GM08714 (cell line): ENCODE results near the gene FHAD1.
"Not testable (repeated sequence)": the region's sequence is repeated elsewhere in the genome, so short reads cannot be mapped to it uniquely, and the experiment has no call there.

Experiments
- H3K4me3 ChIP-seq: fragments of 200-500 bp; sonication (Bioruptor generic); 2 replicates; pipeline ENCODE4 v1.5.1; 2014; ENCODE audit warnings: mild to moderate bottlenecking, low read length, inconsistent platforms
- ZNF274 ChIP-seq: IDR thresholded peaks from 2 replicates; pipeline ENCODE4 v1.6.1; 2012; ENCODE audit warnings: mild to moderate bottlenecking, low read depth, low read length

FHAD1 gene

GRCh38 chr1:15364740-15365139 is 117.7 kb downstream of the FHAD1 start:
- TF ChIP-seq ZNF274 = no peak
- H3K4me3 ChIP-seq = no peak overlapping the region

DNA sequence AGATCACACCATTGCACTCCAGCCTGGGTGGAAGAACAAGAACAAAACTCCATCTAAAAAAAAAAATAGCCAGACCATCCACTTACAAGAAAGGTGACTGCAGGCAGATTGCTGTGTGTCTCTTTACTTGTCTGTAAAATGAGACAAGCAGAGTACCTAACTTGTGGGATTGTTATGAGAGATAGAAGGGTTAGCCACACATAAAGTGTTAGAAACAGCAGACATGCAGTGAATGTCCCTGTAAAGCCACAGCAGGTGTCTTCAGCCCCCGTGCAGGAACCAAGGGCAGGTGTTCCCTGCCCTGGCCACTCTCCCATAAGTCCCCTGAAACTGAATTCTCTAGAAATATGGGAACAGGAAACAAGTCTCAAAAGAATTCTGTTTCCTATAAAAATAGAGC is 121.9 kb downstream of the FHAD1 start:
- TF ChIP-seq ZNF274 = no peak
- no peak overlapping the region for H3K4me3 ChIP-seq

- H3K4me3 ChIP-seq = no peak overlapping the region
- TF ChIP-seq ZNF274 = no peak
Observed at GRCh38 chr1:15370268-15370667, 123.2 kb downstream of the FHAD1 start.

- no peak for TF ChIP-seq ZNF274
- no peak overlapping the region for H3K4me3 ChIP-seq
Observed at GRCh38 chr1:15370781-15371520, 123.9 kb downstream of the FHAD1 start.

GRCh38 chr1:15371610-15372545 is 124.9 kb downstream of the FHAD1 start:
- TF ChIP-seq ZNF274 = no peak
- H3K4me3 ChIP-seq = no peak overlapping the region

GRCh38 chr1:15378729-15379128 is 131.7 kb downstream of the FHAD1 start:
- TF ChIP-seq ZNF274 = no peak
- H3K4me3 ChIP-seq = no peak overlapping the region

DNA sequence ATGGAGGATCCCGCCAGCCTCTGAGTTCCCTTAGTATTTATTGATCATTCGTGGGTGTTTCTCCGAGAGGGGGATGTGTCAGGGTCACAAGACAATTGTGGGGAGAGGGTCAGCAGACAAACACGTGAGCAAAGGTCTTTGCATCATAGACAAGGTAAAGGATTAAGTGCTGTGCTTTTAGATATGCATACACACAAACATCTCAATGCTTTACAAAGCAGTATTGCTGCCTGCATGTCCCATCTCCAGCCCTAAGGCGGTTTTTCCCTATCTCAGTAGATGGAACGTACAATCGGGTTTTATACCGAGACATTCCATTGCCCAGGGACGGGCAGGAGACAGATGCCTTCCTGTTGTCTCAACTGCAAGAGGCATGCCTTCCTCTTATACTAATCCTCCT is 132.1 kb downstream of the FHAD1 start:
- not testable (repeated sequence) for H3K4me3 ChIP-seq

GRCh38 chr1:15380601-15381508 is 133.8 kb downstream of the FHAD1 start:
- H3K4me3 ChIP-seq = no peak overlapping the region
- TF ChIP-seq ZNF274 = no peak

- no peak overlapping the region for H3K4me3 ChIP-seq
- no peak for TF ChIP-seq ZNF274
Observed at GRCh38 chr1:15381805-15382204, 134.8 kb downstream of the FHAD1 start.

DNA sequence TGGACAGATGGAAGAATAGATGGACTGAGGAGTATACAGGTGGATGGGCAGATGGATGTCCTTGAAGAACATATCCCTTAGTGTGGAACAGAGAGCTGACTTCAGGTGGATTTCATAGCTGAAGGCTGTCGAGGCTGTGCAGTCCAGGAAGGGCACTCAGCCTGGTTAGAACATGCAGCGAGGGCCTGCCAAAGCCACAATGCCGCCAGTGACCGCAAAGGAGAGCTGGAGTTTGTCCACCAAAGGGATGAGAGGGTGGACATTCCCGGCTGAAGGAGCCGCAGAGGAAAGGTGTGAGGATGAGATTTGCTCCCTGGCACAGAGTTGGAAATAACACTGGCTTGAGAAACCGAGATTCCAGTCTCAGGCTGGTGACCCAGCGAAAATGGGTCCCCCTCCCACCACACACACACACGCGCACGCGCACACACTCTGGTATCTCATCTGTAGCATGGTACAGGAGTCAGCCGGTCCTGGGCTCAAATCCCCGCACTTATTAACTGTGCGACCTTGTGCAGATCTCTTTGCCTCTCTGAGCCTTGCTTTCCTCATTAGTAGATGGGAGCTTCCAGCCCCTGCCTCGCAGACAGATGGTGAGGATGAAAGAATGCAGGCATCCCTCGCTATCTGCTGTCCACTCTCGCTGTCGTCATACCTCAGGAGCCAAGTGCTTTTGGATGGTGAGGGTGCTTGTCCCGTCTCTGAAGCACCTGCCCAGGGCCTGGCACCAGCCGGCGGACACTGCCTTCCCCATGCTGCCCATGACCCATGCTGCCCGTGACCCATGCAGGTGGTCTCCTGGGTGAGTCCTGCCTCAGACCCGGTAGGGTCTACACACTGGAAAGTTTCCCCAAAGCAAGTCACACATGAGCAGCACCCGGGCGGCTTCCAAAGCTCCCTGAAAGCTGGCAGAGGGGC is 135.8 kb downstream of the FHAD1 start:
- no peak for TF ChIP-seq ZNF274
- H3K4me3 ChIP-seq = no peak overlapping the region

- TF ChIP-seq ZNF274 = no peak
- H3K4me3 ChIP-seq = no peak overlapping the region
Observed at GRCh38 chr1:15383810-15384209, 136.8 kb downstream of the FHAD1 start.

- no peak overlapping the region for H3K4me3 ChIP-seq
- no peak for TF ChIP-seq ZNF274
Observed at GRCh38 chr1:15384301-15384901, 137.4 kb downstream of the FHAD1 start.

- no peak for TF ChIP-seq ZNF274
Observed at GRCh38 chr1:15385420-15385819, 138.4 kb downstream of the FHAD1 start.

More at GRCh38 chr1:15385420-15385819, 138.4 kb downstream of the FHAD1 start:
- H3K4me3 ChIP-seq = no peak overlapping the region
